22Rv1 (cell line): ENCODE data around the gene PGLYRP3.

Source experiments
- ZFX ChIP-seq: fragments of 450-650 bp; IDR thresholded peaks from 2 replicates; pipeline ENCODE4 v1.6.1; 2017; ENCODE audit warnings: antibody characterized with exemption, borderline replicate concordance
- TF ChIP-seq, protein P1 (sequence below): fragments of 450-650 bp; IDR thresholded peaks from 2 replicates; pipeline ENCODE4 v1.5.1; 2017; ENCODE audit warnings: mild to moderate bottlenecking

DNA sequence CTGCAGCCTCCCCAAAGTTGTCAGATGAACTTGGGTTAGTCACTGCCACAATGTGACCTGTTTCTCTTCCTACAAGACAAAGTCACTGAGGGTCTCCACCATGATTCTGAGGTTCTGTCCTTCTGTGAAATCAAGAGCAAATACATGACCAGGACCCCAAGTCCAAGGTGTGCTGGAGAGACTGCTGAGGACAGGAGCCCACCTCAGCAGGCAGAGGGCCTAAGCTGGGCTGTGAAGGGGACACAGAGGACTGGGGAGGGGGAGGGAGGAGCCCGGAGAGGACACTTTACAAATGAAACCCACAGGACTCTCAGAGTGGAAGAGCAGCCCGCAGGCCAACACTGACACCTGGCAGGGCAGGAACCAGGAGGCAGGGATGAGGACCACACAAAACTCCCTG lies 3.3 kb downstream of the PGLYRP3 start:
- TF ChIP-seq, protein P1, sequence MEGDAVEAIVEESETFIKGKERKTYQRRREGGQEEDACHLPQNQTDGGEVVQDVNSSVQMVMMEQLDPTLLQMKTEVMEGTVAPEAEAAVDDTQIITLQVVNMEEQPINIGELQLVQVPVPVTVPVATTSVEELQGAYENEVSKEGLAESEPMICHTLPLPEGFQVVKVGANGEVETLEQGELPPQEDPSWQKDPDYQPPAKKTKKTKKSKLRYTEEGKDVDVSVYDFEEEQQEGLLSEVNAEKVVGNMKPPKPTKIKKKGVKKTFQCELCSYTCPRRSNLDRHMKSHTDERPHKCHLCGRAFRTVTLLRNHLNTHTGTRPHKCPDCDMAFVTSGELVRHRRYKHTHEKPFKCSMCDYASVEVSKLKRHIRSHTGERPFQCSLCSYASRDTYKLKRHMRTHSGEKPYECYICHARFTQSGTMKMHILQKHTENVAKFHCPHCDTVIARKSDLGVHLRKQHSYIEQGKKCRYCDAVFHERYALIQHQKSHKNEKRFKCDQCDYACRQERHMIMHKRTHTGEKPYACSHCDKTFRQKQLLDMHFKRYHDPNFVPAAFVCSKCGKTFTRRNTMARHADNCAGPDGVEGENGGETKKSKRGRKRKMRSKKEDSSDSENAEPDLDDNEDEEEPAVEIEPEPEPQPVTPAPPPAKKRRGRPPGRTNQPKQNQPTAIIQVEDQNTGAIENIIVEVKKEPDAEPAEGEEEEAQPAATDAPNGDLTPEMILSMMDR, result no peak
- no peak for TF ChIP-seq ZFX
